22Rv1 (cell line): ENCODE data around the gene SERPINH1.

ENCODE experiments used
- H3K27ac ChIP-seq: fragments of 450-650 bp; 2 replicates; pipeline ENCODE4 v1.5.1; 2017
- CTCF ChIP-seq: fragments of 450-650 bp; IDR thresholded peaks from 2 replicates; pipeline ENCODE4 v1.5.1; 2017; ENCODE audit warnings: mild to moderate bottlenecking
- ZFX ChIP-seq: fragments of 450-650 bp; IDR thresholded peaks from 2 replicates; pipeline ENCODE4 v1.6.1; 2017; ENCODE audit warnings: antibody characterized with exemption, borderline replicate concordance

Gene SERPINH1

GRCh38 chr11:75615751-75616150, 53.7 kb downstream of the SERPINH1 start:
- no peak overlapping the region for H3K27ac ChIP-seq
- TF ChIP-seq CTCF: no peak
- no peak for TF ChIP-seq ZFX

GRCh38 chr11:75616281-75616680, 54.2 kb downstream of the SERPINH1 start:
- H3K27ac ChIP-seq: no peak overlapping the region
- TF ChIP-seq CTCF (no peak), ZFX (no peak)
